Fibroblast of villous mesenchyme (primary cell): ENCODE measurements around the gene ANXA6. TPM values are rescaled to one million over a fixed set of nuclear protein-coding genes. Genes with fewer than 3 reads are reported as not detected.

ENCODE experiments used
- DNase-seq: peaks from one replicate; pipeline ENCODE4 v3.0.0-alpha.2; 2010; ENCODE audit warnings: low read depth
- H3K4me3 ChIP-seq: 2 replicates; pipeline ENCODE4 v1.5.1; 2011; ENCODE audit warnings: low read depth, mild to moderate bottlenecking, low read length
- total RNA-seq: library from RNA; depleted of rRNA; stranded (reverse); fragments of >200 nt; gene quantifications from 2 replicates; pipeline ENCODE4 v1.2.3, GENCODE V29; 2012
- TF ChIP-seq, protein P1 (sequence below): IDR thresholded peaks from 2 replicates; pipeline ENCODE4 v1.5.1; 2012; ENCODE audit warnings: low read depth, mild to moderate bottlenecking, low read length; ENCODE audit not compliant: insufficient read depth

The ANXA6 gene
- total RNA-seq, 1 donor = 537 TPM

- TF ChIP-seq, protein P1, sequence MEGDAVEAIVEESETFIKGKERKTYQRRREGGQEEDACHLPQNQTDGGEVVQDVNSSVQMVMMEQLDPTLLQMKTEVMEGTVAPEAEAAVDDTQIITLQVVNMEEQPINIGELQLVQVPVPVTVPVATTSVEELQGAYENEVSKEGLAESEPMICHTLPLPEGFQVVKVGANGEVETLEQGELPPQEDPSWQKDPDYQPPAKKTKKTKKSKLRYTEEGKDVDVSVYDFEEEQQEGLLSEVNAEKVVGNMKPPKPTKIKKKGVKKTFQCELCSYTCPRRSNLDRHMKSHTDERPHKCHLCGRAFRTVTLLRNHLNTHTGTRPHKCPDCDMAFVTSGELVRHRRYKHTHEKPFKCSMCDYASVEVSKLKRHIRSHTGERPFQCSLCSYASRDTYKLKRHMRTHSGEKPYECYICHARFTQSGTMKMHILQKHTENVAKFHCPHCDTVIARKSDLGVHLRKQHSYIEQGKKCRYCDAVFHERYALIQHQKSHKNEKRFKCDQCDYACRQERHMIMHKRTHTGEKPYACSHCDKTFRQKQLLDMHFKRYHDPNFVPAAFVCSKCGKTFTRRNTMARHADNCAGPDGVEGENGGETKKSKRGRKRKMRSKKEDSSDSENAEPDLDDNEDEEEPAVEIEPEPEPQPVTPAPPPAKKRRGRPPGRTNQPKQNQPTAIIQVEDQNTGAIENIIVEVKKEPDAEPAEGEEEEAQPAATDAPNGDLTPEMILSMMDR = no peak
- no peak overlapping the region for H3K4me3 ChIP-seq
- DNase-seq = no peak
These were observed 27.2 kb downstream of the ANXA6 start for GRCh38 chr5:151130235-151130921.

- TF ChIP-seq, protein P1 = no peak
- no peak for DNase-seq
- no peak overlapping the region for H3K4me3 ChIP-seq
These were observed 28.8 kb downstream of the ANXA6 start for GRCh38 chr5:151128817-151129216.

- TF ChIP-seq, protein P1 = no peak
- no peak for DNase-seq
- no peak overlapping the region for H3K4me3 ChIP-seq
These were observed 29.7 kb downstream of the ANXA6 start for GRCh38 chr5:151127926-151128325.

- TF ChIP-seq, protein P1 = peak; percentile 81
- DNase-seq = peak; percentile 80
- no peak overlapping the region for H3K4me3 ChIP-seq
These were observed 31.4 kb downstream of the ANXA6 start for GRCh38 chr5:151126199-151126645.

- DNase-seq = no peak
- TF ChIP-seq, protein P1 = no peak
- no peak overlapping the region for H3K4me3 ChIP-seq
These were observed 32.2 kb downstream of the ANXA6 start for GRCh38 chr5:151125421-151125820.

- DNase-seq = peak; percentile 28
- TF ChIP-seq, protein P1 = no peak
- no peak overlapping the region for H3K4me3 ChIP-seq
These were observed 33.5 kb downstream of the ANXA6 start for GRCh38 chr5:151123897-151124751.
